H4 (cell line): Measurements from ENCODE around the gene RTN3. TPM values are rescaled to one million over a fixed set of nuclear protein-coding genes. Genes with fewer than 3 reads are reported as not detected.
A peak's percentile ranks its signal among the peaks of the same experiment; 100 is the strongest.
"Not testable (repeated sequence)": the region's sequence is repeated elsewhere in the genome, so short reads cannot be mapped to it uniquely, and the experiment has no call there.

Experiments used
- DNase-seq: peaks from one replicate; pipeline ENCODE4 v3.0.0-alpha.2; 2015; ENCODE audit warnings: low spot score
- total RNA-seq: library from RNA; depleted of rRNA; stranded (reverse); fragments of >200 nt; shearing (Covaris generic); gene quantifications from 2 replicates; pipeline ENCODE4 v1.2.3, GENCODE V29; 2014; rRNA removed

The RTN3 gene, protein sequence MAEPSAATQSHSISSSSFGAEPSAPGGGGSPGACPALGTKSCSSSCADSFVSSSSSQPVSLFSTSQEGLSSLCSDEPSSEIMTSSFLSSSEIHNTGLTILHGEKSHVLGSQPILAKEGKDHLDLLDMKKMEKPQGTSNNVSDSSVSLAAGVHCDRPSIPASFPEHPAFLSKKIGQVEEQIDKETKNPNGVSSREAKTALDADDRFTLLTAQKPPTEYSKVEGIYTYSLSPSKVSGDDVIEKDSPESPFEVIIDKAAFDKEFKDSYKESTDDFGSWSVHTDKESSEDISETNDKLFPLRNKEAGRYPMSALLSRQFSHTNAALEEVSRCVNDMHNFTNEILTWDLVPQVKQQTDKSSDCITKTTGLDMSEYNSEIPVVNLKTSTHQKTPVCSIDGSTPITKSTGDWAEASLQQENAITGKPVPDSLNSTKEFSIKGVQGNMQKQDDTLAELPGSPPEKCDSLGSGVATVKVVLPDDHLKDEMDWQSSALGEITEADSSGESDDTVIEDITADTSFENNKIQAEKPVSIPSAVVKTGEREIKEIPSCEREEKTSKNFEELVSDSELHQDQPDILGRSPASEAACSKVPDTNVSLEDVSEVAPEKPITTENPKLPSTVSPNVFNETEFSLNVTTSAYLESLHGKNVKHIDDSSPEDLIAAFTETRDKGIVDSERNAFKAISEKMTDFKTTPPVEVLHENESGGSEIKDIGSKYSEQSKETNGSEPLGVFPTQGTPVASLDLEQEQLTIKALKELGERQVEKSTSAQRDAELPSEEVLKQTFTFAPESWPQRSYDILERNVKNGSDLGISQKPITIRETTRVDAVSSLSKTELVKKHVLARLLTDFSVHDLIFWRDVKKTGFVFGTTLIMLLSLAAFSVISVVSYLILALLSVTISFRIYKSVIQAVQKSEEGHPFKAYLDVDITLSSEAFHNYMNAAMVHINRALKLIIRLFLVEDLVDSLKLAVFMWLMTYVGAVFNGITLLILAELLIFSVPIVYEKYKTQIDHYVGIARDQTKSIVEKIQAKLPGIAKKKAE
- 50.9 and 78.6 TPM in 2 replicates for total RNA-seq

DNA sequence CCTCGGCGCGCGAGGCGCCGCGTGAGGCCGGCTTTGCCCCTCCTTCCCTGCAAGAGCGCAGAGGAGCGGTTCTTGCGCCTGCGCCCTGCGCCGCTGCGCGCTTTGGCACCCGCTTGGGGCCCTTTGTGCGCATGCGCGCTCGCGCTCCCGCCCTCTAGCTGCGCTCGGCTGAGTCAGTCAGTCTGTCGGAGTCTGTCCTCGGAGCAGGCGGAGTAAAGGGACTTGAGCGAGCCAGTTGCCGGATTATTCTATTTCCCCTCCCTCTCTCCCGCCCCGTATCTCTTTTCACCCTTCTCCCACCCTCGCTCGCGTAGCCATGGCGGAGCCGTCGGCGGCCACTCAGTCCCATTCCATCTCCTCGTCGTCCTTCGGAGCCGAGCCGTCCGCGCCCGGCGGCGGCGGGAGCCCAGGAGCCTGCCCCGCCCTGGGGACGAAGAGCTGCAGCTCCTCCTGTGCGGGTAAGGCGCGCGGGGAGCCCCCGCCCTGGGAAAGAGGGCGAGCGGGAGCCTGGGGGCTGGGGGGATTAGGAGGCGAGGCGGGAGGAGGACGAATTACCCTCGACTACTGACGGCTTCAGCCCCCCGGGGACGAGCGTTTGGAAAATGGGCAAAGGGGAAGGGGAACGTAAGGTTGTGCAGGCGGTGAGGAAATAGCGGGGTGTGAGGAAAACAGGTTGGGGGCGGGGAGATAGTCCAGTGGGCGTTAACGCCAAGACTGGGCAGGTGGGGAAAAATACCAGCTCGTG lies at the start of gene RTN3:
Gene RTN3 (plus strand): TSS at position 180 of the 745 bp plus-strand sequence. CDS start 137 bp downstream, at position 317.
- peak; percentile 94 for DNase-seq

DNA sequence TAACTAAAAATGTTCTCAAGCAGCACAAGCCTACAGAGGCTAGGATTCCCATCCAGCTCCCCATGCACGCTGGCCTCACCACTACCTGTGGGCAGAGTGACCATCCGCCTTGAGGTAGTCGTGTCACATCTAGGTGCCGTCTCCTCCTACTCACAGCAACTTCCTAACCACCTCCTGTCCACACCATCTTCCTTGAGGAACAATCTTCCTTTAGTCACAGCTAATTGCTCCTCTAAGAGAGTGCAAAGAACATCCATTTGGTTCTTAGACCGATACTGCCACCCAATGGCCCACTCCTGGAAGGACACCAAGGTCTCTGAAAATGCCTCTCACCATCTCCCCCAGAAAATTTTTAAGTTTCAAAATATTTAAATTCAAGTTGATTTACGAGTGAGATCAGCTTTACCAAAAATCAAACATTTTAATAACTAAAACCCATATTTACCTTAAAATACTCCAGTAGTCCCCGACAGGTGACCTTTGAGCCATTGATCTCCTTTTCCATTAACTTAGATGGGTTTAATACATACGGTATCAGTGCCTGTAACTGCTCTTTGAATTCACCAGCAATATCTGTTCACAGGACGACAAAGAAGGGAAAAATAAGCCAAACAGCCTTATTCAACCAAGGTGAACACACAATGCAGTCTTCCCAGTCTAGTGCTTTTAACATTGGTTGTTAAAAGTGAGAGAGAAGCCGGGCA lies 45.4 kb upstream of the RTN3 start:
- peak; percentile 57 for DNase-seq

DNA sequence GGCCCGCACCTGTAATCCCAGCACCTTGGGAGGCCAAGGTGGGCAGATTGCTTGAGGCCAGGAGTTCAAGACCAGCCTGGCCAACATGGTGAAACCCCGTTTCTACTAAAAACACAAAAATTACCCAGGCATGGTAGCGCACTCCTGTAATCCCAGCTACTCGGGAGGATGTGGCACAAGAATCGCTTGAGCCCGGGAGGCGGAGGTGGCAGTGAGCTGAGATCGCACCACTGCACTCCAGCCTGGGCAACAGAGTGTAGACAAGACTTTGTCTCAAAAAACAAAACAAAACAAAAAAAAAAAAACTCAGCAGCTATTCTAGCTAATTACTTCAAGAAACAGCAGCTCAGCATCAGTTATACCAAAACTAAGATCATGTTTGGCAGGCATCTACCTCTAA lies 42.9 kb upstream of the RTN3 start:
- not testable (repeated sequence) for DNase-seq

DNA sequence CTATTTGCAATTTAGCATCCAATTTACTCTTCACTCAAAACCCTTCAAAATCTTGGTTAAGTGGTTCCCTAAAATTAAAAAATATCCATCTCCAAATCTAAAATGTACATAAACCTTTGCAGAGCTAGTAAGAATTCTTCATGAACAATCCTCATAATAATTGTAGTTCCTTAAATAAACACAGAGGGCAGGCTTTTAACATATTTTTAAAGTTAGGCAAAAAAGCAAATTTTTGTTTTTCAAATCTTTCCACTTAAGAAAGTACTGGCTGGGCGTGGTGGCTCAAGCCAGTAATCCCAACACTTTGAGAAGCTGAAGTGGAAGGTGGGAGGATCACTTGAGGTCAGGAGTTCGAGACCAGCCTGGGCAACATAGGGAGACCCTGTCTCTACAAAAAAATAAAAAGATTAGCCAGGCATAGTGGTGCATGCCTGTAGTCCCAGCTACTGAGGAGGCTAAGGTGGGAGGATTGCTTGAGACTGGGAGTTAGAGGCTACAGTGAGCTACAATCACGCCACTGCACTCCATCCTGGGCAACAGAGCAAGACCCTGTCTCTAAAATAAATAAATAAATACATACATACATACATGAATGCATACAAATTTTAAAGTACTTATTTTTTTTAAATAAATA lies 42.0 kb upstream of the RTN3 start:
- DNase-seq = no peak

DNA sequence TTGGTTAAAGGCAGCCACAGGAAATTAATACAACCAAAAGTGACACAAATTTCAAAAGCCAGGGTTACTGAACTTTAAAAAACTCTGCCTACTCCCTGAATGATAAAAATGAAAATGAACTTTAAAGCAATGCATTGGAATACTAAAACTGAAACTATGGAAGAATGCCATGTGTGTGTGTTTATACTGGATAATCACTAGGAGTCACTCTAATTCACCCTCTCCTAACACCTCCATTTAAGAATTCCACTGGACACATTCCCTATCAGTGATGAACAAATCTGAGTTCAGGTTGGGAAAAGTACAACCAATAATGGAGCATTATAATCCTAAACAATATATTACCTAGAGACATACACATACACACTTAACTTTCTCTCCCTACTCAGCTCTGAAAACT lies 39.6 kb upstream of the RTN3 start:
- no peak for DNase-seq

DNA sequence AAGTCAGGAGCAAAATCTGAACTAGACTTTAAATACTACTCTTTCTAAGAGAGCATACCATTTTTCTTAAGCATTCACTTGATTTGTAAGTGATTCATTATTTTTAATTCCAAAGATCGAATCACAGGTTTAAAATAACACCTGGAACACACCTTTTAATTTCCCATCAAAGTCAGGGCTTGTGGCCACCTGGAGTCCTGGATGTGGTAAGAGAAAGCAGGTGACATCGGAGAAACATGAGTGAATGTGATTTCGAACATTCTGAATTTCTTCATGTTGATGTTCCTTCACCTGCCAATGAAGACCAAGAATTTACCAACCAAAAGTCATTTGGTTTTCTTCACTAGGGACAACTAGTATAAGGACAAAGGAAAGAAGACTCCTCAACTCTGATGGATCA lies 38.1 kb upstream of the RTN3 start:
- DNase-seq = no peak

DNA sequence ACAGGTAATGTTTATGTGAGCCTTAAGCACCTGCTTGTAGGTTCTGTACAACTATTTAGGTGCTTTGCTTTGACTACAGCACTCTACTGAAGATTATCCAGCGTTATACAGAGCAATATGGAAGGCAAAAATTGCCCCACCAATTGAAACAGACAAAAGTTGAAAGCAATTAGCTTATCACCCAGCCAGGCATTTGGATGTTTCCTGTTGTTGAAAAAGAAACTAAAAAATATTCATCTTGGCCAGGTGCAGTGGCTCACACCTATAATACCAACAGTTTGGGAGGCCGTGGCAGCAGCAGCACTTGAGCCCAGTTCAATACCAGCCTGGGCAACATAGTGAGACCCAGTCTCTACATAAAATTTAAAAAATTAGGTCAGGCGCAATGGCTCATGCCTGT lies 28.6 kb upstream of the RTN3 start:
- DNase-seq = no peak

DNA sequence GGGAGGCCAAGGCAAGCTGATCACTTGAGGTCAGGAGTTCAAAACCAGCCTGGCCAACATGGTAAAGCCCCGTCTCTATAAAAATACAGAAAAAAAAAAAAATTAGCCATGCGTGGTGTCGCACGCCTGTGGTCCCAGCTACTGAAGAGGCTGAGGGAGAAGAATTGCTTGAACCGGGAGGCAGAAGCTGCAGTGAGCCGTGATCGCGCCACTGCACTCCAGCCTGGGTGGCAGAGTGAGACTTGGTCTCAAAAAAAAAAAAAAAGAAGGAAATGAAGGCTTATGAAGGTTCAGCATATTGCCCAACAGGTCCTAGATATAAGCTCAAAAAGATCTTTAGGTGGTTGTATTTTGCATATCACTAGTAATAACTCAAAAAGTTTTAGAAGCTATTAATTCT lies 20.3 kb upstream of the RTN3 start:
- DNase-seq = no peak

DNA sequence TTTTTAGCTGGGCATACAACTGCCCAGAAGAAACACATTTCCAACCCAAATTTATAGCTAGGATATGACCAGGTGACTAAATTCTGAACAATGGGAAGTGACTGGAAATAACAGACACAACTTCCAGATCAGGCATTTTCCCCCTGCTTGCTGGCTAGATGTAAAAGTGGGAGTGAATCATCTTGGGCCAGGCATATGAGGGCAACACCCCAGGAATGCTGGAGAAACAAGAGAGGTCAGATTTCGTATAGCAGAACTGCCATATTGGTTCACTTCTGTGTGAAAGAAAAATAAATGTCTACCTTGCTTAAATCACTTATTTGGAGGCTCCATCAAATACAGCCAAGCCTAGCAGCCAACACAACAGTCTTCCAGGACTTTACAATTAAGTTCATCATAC lies 17.5 kb upstream of the RTN3 start:
- peak; percentile 43 for DNase-seq

DNA sequence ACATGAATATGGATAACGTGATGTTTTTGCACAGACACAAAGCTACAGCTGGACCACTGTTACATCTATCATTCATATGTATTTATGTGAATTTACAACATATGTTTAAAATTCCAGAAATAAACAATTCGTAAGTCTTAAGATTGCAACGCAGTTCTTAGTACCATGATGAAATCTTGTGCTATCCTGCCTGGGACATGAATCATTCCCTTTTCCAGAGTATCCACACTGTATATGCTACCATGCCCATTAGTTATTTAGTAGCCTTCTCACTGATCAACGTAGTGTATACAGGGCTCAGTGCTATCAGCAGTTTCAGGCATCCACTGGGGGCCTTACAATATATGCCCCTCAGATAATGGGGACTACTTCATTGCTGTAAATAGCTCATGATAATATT lies 14.4 kb upstream of the RTN3 start:
- DNase-seq = no peak

DNA sequence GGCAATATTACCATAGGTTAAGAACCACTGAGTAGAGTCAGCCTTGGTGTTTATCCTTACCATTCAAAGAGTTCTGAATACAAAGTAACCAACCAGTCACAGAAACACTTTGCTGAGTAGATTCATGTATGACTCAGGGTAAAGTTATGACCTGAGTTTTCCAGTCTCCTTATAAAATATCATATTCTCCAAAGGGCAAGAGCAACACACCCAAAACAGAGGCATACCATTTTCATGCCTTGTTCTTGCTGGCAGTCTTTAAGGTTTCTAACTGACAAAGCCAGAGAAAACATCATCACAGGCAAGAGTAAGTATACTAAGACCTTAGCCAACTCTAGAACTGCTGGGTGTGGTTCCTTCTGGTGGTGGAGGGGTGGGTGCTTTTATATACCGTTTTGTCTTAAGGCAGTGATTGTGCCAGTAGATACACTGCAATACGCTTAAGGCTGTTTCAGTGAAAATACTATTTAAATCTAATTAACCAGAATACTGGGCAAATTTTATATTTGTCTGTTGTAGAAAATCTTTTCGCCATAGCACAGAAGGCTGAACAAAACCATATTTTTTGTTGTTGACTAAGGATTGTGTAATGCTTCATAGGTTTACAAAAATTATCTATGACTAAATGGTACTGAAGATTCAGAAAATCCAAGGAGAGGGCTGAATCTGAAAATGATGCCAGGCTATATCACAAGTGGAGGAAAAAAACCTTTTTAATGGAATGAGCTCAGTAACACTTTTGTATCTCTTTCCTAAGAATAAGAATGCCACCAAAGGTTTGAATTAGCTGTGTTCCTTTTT lies 13.1 kb upstream of the RTN3 start:
- peak; percentile 72 for DNase-seq

DNA sequence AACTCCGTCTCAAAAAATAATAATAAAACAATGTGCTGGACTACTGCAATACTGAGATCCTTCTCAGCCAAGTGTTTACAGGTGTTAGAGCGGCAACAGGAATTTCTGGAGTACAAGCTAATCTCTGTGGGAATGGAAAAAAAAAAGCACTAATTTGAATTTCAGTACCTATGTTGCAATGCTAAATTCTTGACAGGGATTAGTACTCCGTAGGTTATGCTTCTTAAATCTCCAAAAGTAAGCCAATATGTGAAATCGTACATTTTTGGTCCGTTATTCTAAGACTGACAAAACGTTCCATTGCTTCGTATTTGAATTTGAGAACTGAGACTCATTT lies 11.2 kb upstream of the RTN3 start:
- no peak for DNase-seq

DNA sequence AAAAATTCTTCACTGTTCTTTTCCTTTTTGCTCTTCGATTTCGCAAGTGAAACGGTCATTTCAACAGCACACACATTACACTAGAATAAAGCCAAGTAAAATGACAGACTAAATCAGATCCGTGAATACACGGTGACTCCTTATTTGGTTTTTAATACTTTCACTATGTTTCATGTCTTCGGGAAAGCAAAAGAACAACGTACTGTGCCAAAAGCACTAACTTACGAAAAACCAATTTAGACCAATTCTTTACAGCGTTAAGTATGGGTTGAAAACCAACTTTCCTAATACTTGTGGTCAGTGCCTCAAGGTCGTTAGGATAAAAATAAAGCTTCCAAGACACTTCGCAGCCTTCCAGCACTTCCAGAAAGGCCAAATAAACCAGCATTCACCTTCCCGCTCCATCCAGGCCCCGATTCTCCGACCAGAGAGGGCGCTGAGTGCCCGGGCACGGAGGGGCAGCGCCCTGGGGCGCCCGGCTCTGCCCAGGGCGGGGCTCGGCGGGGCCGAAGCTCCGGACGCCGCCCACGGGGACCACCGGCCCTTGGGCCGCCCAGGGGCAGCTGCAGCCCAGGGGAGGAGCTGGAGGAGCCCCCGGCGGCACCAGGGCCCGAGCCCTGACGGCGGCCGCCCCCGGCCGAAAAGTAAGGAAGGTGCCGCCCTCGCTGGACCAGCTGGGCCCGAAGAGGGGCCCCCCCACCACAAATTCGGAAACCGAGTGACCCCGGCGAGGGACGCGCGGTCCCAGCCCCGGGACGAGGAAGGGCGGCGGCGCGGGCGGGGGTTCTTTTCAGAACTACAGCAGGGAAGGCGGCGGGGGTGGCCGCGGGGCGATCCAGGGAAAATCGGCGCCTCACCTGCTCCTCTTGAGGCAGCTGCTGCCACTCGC lies 10.6 kb upstream of the RTN3 start:
- peak; percentile 20 for DNase-seq

DNA sequence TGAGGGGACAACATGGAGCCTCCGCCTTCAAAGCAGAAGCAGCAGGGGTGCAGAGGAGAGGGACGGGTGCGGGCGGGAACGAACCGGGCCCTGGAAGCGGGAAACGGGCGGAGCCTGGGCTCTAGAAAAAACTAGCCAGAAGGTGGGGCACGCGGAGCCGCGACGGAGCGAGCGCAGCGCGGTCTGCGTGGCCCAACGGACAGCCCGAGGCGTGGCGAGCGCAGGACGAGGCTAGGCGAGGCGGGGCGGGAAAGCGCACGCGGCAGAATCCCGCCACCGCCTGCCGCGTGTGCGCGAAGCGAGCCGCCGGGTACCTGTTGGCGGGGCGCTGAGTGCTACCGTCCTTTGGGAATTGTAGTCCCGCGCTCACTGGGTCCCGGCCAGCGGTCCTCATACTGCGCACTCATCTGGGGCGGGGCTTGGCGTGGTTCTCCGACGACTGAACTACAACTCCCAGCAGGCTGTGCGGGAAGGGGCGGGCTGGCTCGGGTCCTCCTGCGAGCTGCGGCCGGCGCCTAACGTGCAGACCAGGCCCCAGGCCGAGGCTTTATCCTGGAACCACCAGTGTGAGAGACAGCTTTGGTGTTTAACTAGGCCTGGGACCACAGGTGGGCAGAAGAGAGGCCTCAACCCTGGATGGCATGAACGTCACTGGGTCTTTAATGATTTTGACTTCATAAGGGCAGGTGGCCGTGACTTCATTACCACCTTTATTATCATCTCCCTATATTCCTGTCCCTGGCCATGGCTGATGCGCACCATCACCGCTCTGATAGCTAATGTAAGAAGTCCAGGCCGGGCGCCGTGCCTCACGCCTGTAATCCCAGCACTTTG lies 9.8 kb upstream of the RTN3 start, which contains the start of gene ATL3:
Gene ATL3 (minus strand): TSS at position 55 of the 834 bp plus-strand sequence. CDS start 41 bp downstream, at position 14.
- DNase-seq = peak; percentile 93

DNA sequence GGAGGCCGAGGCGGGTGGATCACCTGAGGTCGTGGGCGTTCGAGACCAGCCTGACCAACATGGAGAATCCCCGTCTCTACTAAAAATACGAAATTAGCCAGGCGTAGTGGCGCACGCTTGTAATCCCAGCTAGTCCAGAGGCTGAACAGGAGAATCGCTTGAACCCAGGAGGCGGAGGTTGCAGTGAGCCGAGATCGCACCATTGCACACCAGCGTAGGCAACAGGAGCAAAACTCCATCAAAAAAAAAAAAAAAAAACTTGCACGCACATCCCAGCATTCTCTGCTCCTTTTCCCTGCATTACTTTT lies 9.2 kb upstream of the RTN3 start:
- DNase-seq = no peak

DNA sequence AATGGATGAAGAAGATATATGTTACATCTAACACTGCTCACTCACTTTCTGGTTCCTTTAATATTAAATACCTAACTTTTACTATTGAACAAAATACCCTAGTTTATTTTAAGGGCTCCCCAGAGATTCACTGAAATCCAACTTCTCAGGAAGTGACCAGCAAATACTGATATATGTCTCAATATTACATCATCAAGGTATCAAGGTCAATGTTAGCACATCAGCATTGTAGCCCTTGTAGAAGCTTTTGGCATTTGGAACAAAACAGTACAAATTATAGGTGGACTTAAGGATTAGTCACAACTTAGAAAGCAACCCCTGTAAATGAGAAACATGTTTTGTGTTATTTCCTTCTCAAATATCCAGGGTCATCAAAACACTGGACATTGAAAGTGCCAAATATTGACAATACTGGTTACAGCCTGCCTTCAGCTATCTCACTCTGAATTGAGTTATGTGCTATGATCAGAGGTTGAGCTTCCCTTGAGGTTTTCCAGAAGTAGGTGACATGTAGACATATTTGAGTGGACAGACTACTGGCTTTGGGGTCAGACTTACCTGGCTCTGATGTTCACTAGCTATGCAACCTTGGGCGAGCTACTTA lies 8.3 kb upstream of the RTN3 start:
- no peak for DNase-seq

DNA sequence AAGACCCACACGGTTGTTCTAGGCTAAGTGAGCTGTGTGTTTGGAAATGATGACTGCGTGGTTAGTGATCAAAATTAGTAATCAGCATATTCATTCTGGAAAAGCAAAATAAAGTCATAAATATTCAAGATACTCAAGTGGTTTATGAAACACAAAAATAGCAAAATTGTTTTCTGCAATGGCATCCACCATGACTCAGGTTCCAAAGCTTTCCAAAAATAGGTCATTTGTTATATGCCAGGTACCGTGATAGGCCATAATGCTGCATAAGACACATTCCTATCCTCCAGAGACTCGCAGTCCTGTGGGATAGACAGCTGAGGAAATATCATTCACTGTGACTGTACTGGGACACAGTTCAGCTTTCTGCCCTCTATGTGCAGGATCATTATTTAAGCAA lies 7.7 kb upstream of the RTN3 start:
- no peak for DNase-seq
